ENCODE data around the gene LRP1B. TPM values are rescaled to one million over a fixed set of nuclear protein-coding genes. Genes with fewer than 3 reads are reported as not detected.

Gene LRP1B
- polyA plus RNA-seq, 1 of the 3 experiments (the other 2 are of a cell fraction) = 0.28 TPM

DNA sequence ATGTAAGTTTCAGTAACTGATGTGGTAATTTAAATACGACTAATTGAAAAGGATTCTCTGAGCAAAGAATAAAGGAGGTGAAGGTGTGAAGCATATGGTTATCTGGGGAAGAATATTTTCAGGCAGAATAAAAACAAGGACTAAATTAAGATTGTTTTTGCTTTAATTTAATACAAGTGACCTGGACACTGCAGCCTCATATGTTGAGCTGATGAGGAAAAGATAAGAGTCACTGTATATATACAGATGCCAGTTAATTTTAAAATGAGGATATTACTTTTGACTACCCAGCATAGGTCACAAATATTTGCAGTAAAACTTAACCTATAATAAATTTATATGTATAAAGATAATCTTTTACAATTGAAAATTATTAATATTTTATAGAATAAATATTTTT, 47.8 kb upstream of the LRP1B start:
- Histone ChIP-seq H3K9me2 (no peaks in the 10 kb centered on the region), H4K20me1 (ENCODE audit: insufficient read depth) (no peaks in the 10 kb centered on the region), H3F3A (replicated peaks; ENCODE audit: insufficient read depth) (peaks cover 10% of the 10 kb centered on the region), H3K27ac (ENCODE audit: low read depth in 2 of 2, low read length in 1 of 2) (peak overlapping the region in 1 of 2 experiments; percentile 63; a peak in 2 of 4 replicates), H2AFZ (ENCODE audit: low read depth) (no peak overlapping the region), H3K4me3 (ENCODE audit: low read depth in 2 of 2, low read length in 1 of 2) (no peak overlapping the region), H3K4me2 (no peak overlapping the region), H3K79me2 (ENCODE audit: insufficient read depth) (no peaks in the 10 kb centered on the region), H3K27me3 (ENCODE audit: insufficient read depth) (no peaks in the 10 kb centered on the region), H3K9ac (no peak overlapping the region), H3K9me3 (no peaks in the 10 kb centered on the region), H3K4me1 (ENCODE audit: control insufficient read depth in 1 of 2, insufficient read depth in 2 of 2, low read depth in 1 of 2, low read length in 1 of 2) (peaks cover 0 to 35% of the 10 kb centered on the region in 2 experiments; a peak in 3 of 4 replicates), H3K36me3 (replicated peaks in 1 of 2; ENCODE audit: control insufficient read depth in 1 of 2, insufficient read depth in 2 of 2, low read length in 1 of 2) (no peaks in the 10 kb centered on the region)
- DNase-seq = no peak
- WGBS (ENCODE audit: low lambda C conversion rate) = 93% methylated on average over 1 of the region's 1 CpG
- ChIA-PET CTCF (interaction anchor here (1.2 kb wide), 1 partner anchor 38 kb away, joined by 5 read pairs; no protein-coding TSS in a partner anchor), POLR2A (no interaction called here)
- peak in 1 of 2 experiments; percentile 85; a peak in 2 of 4 replicates for TF ChIP-seq EP300 (IDR thresholded peaks at IDR 0.05; ENCODE audit: borderline replicate concordance in 1 of 2, low read depth in 1 of 2, low read length in 1 of 2)
- TF ChIP-seq GATA2 (CRISPR knock-in tag; IDR thresholded peaks at IDR 0.05) = peak; percentile 69
- TF ChIP-seq, protein P1, sequence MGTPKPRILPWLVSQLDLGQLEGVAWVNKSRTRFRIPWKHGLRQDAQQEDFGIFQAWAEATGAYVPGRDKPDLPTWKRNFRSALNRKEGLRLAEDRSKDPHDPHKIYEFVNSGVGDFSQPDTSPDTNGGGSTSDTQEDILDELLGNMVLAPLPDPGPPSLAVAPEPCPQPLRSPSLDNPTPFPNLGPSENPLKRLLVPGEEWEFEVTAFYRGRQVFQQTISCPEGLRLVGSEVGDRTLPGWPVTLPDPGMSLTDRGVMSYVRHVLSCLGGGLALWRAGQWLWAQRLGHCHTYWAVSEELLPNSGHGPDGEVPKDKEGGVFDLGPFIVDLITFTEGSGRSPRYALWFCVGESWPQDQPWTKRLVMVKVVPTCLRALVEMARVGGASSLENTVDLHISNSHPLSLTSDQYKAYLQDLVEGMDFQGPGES (IDR thresholded peaks at IDR 0.05; ENCODE audit: low read depth, low read length) = no peak
- peak; percentile 27; the same call in 1 of the 2 replicates for TF ChIP-seq RCOR1 (IDR thresholded peaks at IDR 0.05; ENCODE audit: low read length)

DNA sequence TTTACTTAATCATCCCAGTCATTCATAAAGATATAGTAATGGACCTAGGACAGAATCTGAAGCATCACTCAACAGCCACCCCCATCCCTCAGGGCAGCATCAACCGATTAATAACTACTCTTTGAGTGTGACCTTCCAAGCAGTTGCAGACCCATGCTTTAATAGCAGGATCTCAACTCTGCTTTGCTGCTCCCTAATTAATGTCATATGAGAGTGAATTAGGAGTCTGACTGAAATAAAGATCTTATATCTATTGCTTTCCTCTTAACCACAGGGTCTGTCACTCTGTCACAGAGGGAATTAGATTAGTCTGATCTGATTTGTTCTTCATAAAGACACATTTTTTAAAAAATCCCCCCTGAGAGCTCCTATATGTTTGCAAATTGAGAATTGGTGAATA, 46.1 kb upstream of the LRP1B start:
- no peak overlapping the region for H3K4me2 ChIP-seq
- H3K79me2 ChIP-seq (ENCODE audit: insufficient read depth) = no peaks in the 10 kb centered on the region
- H3K27ac ChIP-seq (ENCODE audit: low read depth in 2 of 2, low read length in 1 of 2) = peak overlapping the region in 1 of 2 experiments; percentile 95; a peak in 2 of 4 replicates
- CTCF ChIA-PET = no interaction called here
- H3K36me3 ChIP-seq (replicated peaks in 1 of 2; ENCODE audit: control insufficient read depth in 1 of 2, insufficient read depth in 2 of 2, low read length in 1 of 2) = no peaks in the 10 kb centered on the region
- peaks cover 10% of the 10 kb centered on the region for H3F3A ChIP-seq (replicated peaks; ENCODE audit: insufficient read depth)
- no peaks in the 10 kb centered on the region for H3K27me3 ChIP-seq (ENCODE audit: insufficient read depth)
- H4K20me1 ChIP-seq (ENCODE audit: insufficient read depth) = no peaks in the 10 kb centered on the region
- peak; percentile 73 for DNase-seq
- peaks cover 0 to 35% of the 10 kb centered on the region in 2 experiments; a peak in 3 of 4 replicates for H3K4me1 ChIP-seq (ENCODE audit: control insufficient read depth in 1 of 2, insufficient read depth in 2 of 2, low read depth in 1 of 2, low read length in 1 of 2)
- H3K9me2 ChIP-seq = no peaks in the 10 kb centered on the region
- H2AFZ ChIP-seq (ENCODE audit: low read depth) = no peak overlapping the region
- POLR2A ChIA-PET = no interaction called here
- H3K4me3 ChIP-seq (ENCODE audit: low read depth in 2 of 2, low read length in 1 of 2) = no peak overlapping the region
- WGBS (ENCODE audit: low lambda C conversion rate) = 35% methylated on average over 1 of the region's 1 CpG
- H3K9ac ChIP-seq = no peak overlapping the region
- no peaks in the 10 kb centered on the region for H3K9me3 ChIP-seq
- no peak for TF ChIP-seq YY1 (IDR thresholded peaks at IDR 0.05; ENCODE audit: low read depth)
- TF ChIP-seq MAX (IDR thresholded peaks at IDR 0.05; ENCODE audit: low read depth) = no peak
- TF ChIP-seq, protein P1 (IDR thresholded peaks at IDR 0.05; ENCODE audit: low read depth, low read length) = no peak
- TF ChIP-seq CHD2 (IDR thresholded peaks at IDR 0.05; ENCODE audit: low read length, partially characterized antibody) = peak; percentile 81
- TF ChIP-seq POLR2AphosphoS5 (IDR thresholded peaks at IDR 0.05; ENCODE audit: low read depth, low read length) = peak; percentile 56; the same call in 1 of the 2 replicates
- no peak for TF ChIP-seq SIN3A (IDR thresholded peaks at IDR 0.05; ENCODE audit: borderline replicate concordance, low read depth, low read length)
- TF ChIP-seq GABPA (IDR thresholded peaks at IDR 0.05; ENCODE audit: low read depth) = no peak
- TF ChIP-seq FOXJ3 (CRISPR knock-in tag; IDR thresholded peaks at IDR 0.05) = peak; percentile 79
- no peak for TF ChIP-seq NRF1 (IDR thresholded peaks at IDR 0.05; ENCODE audit: low read depth, low read length)
- no peak for TF ChIP-seq REST (IDR thresholded peaks at IDR 0.05; ENCODE audit: low read depth, low read length)
- TF ChIP-seq TCF12 (IDR thresholded peaks at IDR 0.05) = peak; percentile 68
- TF ChIP-seq, protein P2, sequence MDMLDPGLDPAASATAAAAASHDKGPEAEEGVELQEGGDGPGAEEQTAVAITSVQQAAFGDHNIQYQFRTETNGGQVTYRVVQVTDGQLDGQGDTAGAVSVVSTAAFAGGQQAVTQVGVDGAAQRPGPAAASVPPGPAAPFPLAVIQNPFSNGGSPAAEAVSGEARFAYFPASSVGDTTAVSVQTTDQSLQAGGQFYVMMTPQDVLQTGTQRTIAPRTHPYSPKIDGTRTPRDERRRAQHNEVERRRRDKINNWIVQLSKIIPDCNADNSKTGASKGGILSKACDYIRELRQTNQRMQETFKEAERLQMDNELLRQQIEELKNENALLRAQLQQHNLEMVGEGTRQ (IDR thresholded peaks at IDR 0.05; ENCODE audit: borderline replicate concordance, low read depth, low read length) = no peak
- no peak for TF ChIP-seq JUND (IDR thresholded peaks at IDR 0.05)
- TF ChIP-seq MXI1 (IDR thresholded peaks at IDR 0.05; ENCODE audit: low read depth, low read length) = peak; percentile 28; the same call in 1 of the 2 replicates
- 0 out of 2 replicates have a peak, but pooled peaks have one; percentile 19 for TF ChIP-seq PBX3 (IDR thresholded peaks at IDR 0.05)
- no peak for TF ChIP-seq RFX5 (IDR thresholded peaks at IDR 0.05; ENCODE audit: low read length)
- TF ChIP-seq EP300 (IDR thresholded peaks at IDR 0.05; ENCODE audit: borderline replicate concordance in 1 of 2, low read depth in 1 of 2, low read length in 1 of 2) = peak in 1 of 2 experiments; percentile 97; a peak in 2 of 4 replicates
